Trophoblast cell (in vitro differentiated cells and primary cell): ENCODE results near the gene BACH2.

Source experiments
- DNase-seq, 2 donors: peaks; one replicate each; pipeline ENCODE4 v3.0.0-alpha.2; 2016
- H2AFZ ChIP-seq: 2 replicates; pipeline ENCODE4 v1.6.1; 2013; ENCODE audit warnings: low read length, moderate library complexity, mild to moderate bottlenecking; ENCODE audit not compliant: insufficient read depth, poor library complexity
- H2AK5ac ChIP-seq: 2 replicates; pipeline ENCODE4 v1.6.1; 2013; ENCODE audit warnings: mild to moderate bottlenecking, low read length
- H2BK120ac ChIP-seq: 2 replicates; pipeline ENCODE4 v1.6.1; 2013; ENCODE audit warnings: low read length, mild to moderate bottlenecking, moderate library complexity; ENCODE audit not compliant: insufficient read depth, poor library complexity
- H2BK12ac ChIP-seq: 2 replicates; pipeline ENCODE4 v1.6.1; 2013; ENCODE audit warnings: mild to moderate bottlenecking, low read length, moderate library complexity
- H2BK5ac ChIP-seq: 2 replicates; pipeline ENCODE4 v1.6.1; 2013; ENCODE audit warnings: low read length, low read depth, moderate library complexity, mild to moderate bottlenecking; ENCODE audit not compliant: poor library complexity
- H3K14ac ChIP-seq: 2 replicates; pipeline ENCODE4 v1.6.1; 2013; ENCODE audit warnings: mild to moderate bottlenecking, low read length
- H3K18ac ChIP-seq: 2 replicates; pipeline ENCODE4 v1.6.1; 2013; ENCODE audit warnings: mild to moderate bottlenecking, low read length
- H3K23ac ChIP-seq: 2 replicates; pipeline ENCODE4 v1.6.1; 2013; ENCODE audit warnings: low read length
- H3K27ac ChIP-seq: 2 replicates; pipeline ENCODE4 v1.5.1; 2013; ENCODE audit warnings: low read depth, mild to moderate bottlenecking, inconsistent platforms, low read length, moderate library complexity
- H3K27me3 ChIP-seq: 2 replicates; pipeline ENCODE4 v1.6.1; 2013; ENCODE audit warnings: inconsistent platforms, mild to moderate bottlenecking, low read length, moderate library complexity; ENCODE audit not compliant: insufficient read depth
- H3K36me3 ChIP-seq, 2 experiments: 1 replicate in 1 of 2; 2 replicates in 1 of 2; pipeline ENCODE4 v1.6.1; 2013; ENCODE audit warnings: low read length in 2 of 2, mild to moderate bottlenecking in 2 of 2, moderate library complexity in 1 of 2; ENCODE audit not compliant: insufficient read depth in 2 of 2, control insufficient read depth in 1 of 2
- H3K4ac ChIP-seq: 2 replicates; pipeline ENCODE4 v1.6.1; 2013; ENCODE audit warnings: low read depth, mild to moderate bottlenecking, low read length, moderate library complexity
- H3K4me1 ChIP-seq, 2 experiments: 1 replicate in 1 of 2; 2 replicates in 1 of 2; pipeline ENCODE4 v1.6.1; 2013; ENCODE audit warnings: low read length in 2 of 2, mild to moderate bottlenecking in 2 of 2, moderate library complexity in 1 of 2; ENCODE audit not compliant: insufficient read depth in 2 of 2, control insufficient read depth in 1 of 2
- H3K4me2 ChIP-seq: 2 replicates; pipeline ENCODE4 v1.6.1; 2013; ENCODE audit warnings: inconsistent platforms, mild to moderate bottlenecking, low read length, moderate library complexity
- H3K4me3 ChIP-seq: 2 replicates; pipeline ENCODE4 v1.5.1; 2013; ENCODE audit warnings: mild to moderate bottlenecking, low read depth, low read length, inconsistent platforms
- H3K79me1 ChIP-seq: one replicate; pipeline ENCODE4 v1.6.1; 2013; ENCODE audit warnings: low read length
- H3K79me2 ChIP-seq: 2 replicates; pipeline ENCODE4 v1.6.1; 2013; ENCODE audit warnings: low read length, mild to moderate bottlenecking; ENCODE audit not compliant: control insufficient read depth, insufficient read depth, poor library complexity
- H3K9ac ChIP-seq: 2 replicates; pipeline ENCODE4 v1.6.1; 2013; ENCODE audit warnings: mild to moderate bottlenecking, low read length
- H3K9me3 ChIP-seq: 2 replicates; pipeline ENCODE4 v1.6.1; 2013; ENCODE audit warnings: low read depth, mild to moderate bottlenecking, control low read depth, inconsistent platforms, low read length; ENCODE audit not compliant: insufficient read depth
- H4K12ac ChIP-seq: 2 replicates; pipeline ENCODE4 v1.6.1; 2013; ENCODE audit warnings: low read depth, mild to moderate bottlenecking, low read length, moderate library complexity
- H4K8ac ChIP-seq: 2 replicates; pipeline ENCODE4 v1.6.1; 2013; ENCODE audit warnings: low read depth, mild to moderate bottlenecking, low read length, moderate library complexity
- H4K91ac ChIP-seq: one replicate; pipeline ENCODE4 v1.6.1; 2013; ENCODE audit warnings: low read depth, mild to moderate bottlenecking, low read length, moderate library complexity
- WGBS: extraction: QIAGEN DNeasy Blood & Tissue Kit; methylation state at CpG from one replicate; pipeline ENCODE4 v1.1.7; 2013; ENCODE audit warnings: missing lambda C conversion rate; ENCODE audit not compliant: insufficient read length, insufficient coverage; ENCODE audit errors: extremely low coverage; 5-methylcytosine and 5-hydroxymethylcytosine counted together

Gene BACH2

DNA sequence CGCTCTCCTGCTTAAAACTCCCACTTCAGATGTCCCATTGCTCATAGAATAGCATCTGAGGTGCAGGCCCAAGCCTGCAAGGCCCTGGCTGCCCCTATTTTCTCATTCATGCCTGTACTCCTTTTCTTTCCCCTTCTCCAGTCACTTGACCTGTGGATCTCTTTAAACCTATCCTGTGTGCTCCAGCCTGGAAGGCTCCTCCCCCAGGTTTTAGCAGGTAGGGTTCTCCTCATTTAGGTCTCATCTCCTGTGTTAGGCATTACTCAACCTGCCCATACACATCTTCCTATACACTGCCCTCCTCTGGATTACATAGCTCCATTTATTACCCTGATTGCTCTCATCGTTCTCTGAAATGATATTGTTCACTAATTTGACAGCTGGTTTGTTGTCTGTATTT lies 185.3 kb downstream of the BACH2 start:
- H3K79me1 ChIP-seq = peaks cover 1% of the 10 kb centered on the region
- no peak overlapping the region for H2AK5ac ChIP-seq
- H3K36me3 ChIP-seq = no peaks in the 10 kb centered on the region
- H3K23ac ChIP-seq = no peak overlapping the region
- H2BK12ac ChIP-seq = no peak overlapping the region
- H3K18ac ChIP-seq = no peak overlapping the region
- H4K8ac ChIP-seq = no peak overlapping the region
- no peak overlapping the region for H3K14ac ChIP-seq
- H3K9me3 ChIP-seq = no peaks in the 10 kb centered on the region
- H3K4me2 ChIP-seq = no peak overlapping the region
- H4K91ac ChIP-seq = no peak overlapping the region
- no peak overlapping the region for H3K4me3 ChIP-seq
- no peak for DNase-seq
- WGBS = no CpG with 5 or more reads among the region's 2 CpGs
- H2AFZ ChIP-seq = no peak overlapping the region
- peaks cover 2 to 5% of the 10 kb centered on the region in 2 experiments for H3K4me1 ChIP-seq
- no peaks in the 10 kb centered on the region for H3K27me3 ChIP-seq
- H3K9ac ChIP-seq = no peak overlapping the region
- no peak overlapping the region for H3K27ac ChIP-seq
- no peak overlapping the region for H4K12ac ChIP-seq
- no peak overlapping the region for H2BK120ac ChIP-seq
- H3K4ac ChIP-seq = no peak overlapping the region
- no peak overlapping the region for H2BK5ac ChIP-seq
- no peaks in the 10 kb centered on the region for H3K79me2 ChIP-seq

DNA sequence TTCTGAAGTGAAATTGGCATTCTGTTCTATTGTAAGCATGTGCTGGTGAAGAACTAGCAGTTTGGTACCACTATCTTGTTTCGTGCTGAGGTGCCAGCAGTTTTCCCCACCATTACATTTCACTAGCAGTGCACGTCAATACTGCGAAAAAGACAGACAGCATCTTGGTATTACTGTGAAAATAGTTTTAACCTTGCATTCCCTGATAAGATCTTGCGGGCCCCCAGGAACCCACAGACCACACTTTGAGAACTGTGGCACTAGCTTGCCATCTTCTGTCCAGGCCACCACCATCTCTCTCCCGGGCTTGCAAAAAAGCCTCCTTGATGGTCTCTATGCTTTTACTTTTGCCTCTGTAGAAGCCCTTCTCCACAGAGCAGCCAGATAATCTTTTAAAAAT lies 185.7 kb downstream of the BACH2 start:
- Histone ChIP-seq H4K91ac (no peak overlapping the region), H3K9ac (no peak overlapping the region), H2AFZ (no peak overlapping the region), H4K12ac (no peak overlapping the region), H4K8ac (no peak overlapping the region), H3K23ac (no peak overlapping the region), H3K18ac (no peak overlapping the region), H3K27ac (no peak overlapping the region), H2BK5ac (no peak overlapping the region), H3K9me3 (no peaks in the 10 kb centered on the region), H3K4ac (no peak overlapping the region), H3K14ac (no peak overlapping the region), H3K79me1 (peaks cover 1% of the 10 kb centered on the region), H2BK12ac (no peak overlapping the region), H3K79me2 (no peaks in the 10 kb centered on the region), H3K4me1 (peaks cover 2 to 6% of the 10 kb centered on the region in 2 experiments), H2AK5ac (no peak overlapping the region), H3K36me3 (no peaks in the 10 kb centered on the region), H3K4me3 (no peak overlapping the region), H3K27me3 (no peaks in the 10 kb centered on the region), H2BK120ac (no peak overlapping the region), H3K4me2 (no peak overlapping the region)
- DNase-seq = no peak
- no CpG with 5 or more reads among the region's 5 CpGs for whole genome bisulfite sequencing

DNA sequence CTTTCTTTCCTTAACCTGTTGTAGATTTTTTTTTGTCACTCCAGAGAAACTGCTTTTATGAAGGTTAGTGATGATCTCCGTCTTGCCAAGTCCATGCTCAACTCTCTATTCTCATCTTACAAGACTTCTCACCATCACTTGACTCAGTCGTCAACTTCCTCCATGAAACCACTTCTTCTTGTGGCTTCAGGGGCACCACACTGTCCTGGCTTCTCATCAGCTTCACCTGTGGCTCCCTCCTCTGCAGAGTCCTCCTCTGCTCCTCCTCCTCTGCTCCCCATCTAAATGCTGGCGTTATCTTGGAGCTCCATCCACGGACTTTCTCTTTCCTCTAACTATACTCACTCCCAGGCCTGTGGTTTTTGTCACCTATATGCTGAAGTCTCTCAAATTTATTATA lies 187.5 kb downstream of the BACH2 start:
- WGBS = no CpG with 5 or more reads among the region's 4 CpGs
- no peak for DNase-seq
- H3K79me2 ChIP-seq = no peaks in the 10 kb centered on the region

DNA sequence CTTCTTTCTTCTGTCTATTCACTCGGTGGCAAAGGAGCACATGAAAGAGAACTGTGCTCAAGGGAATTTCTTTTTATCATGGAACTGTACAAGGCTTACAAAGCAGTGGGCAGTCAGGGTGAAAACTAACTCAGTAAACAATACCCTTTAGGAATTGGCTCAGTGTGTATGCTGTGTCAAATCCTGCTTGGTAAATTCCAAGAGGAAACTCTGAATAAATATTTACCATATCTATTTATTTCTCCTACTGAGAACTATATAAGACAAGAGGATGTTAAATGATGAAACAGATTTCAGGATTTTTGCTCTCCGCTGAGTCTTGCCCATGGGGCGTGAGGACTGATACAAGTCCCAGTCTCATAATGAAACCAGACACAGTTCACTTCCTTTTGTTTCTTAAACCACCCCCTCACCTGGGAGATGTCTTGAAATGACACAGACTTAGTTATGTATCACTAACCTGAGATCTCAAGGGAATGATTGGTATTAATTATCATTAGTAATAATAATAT lies 188.8 kb downstream of the BACH2 start:
- H3K18ac ChIP-seq = no peak overlapping the region

More for the DNA sequence above, 187.5 kb downstream of the BACH2 start:
- Histone ChIP-seq H3K4me2 (no peak overlapping the region), H2BK120ac (no peak overlapping the region), H3K18ac (no peak overlapping the region), H3K9ac (no peak overlapping the region), H3K27me3 (no peaks in the 10 kb centered on the region), H3K9me3 (peaks cover 2% of the 10 kb centered on the region), H2BK12ac (no peak overlapping the region), H4K91ac (no peak overlapping the region), H3K79me1 (peaks cover 1% of the 10 kb centered on the region), H3K23ac (no peak overlapping the region), H4K8ac (no peak overlapping the region), H4K12ac (no peak overlapping the region), H2BK5ac (no peak overlapping the region), H3K4me1 (peaks cover 2 to 6% of the 10 kb centered on the region in 2 experiments), H3K4me3 (no peak overlapping the region), H3K14ac (no peak overlapping the region), H3K27ac (no peak overlapping the region), H3K4ac (no peak overlapping the region), H2AFZ (no peak overlapping the region), H2AK5ac (no peak overlapping the region), H3K36me3 (no peaks in the 10 kb centered on the region)

More for the DNA sequence above, 188.8 kb downstream of the BACH2 start:
- Histone ChIP-seq H3K36me3 (no peaks in the 10 kb centered on the region), H3K79me1 (peaks cover 1% of the 10 kb centered on the region), H3K4ac (no peak overlapping the region), H2BK5ac (no peak overlapping the region), H2AFZ (no peak overlapping the region), H4K8ac (no peak overlapping the region), H3K9me3 (peaks cover 2% of the 10 kb centered on the region), H3K79me2 (no peaks in the 10 kb centered on the region), H3K4me1 (peaks cover 2 to 6% of the 10 kb centered on the region in 2 experiments), H2BK120ac (no peak overlapping the region), H4K91ac (no peak overlapping the region), H2BK12ac (no peak overlapping the region), H3K9ac (no peak overlapping the region), H3K4me2 (no peak overlapping the region), H3K4me3 (no peak overlapping the region), H4K12ac (no peak overlapping the region), H3K14ac (no peak overlapping the region), H3K23ac (no peak overlapping the region), H3K27me3 (no peaks in the 10 kb centered on the region), H2AK5ac (no peak overlapping the region), H3K27ac (no peak overlapping the region)
- no peak for DNase-seq
- WGBS = no CpG with 5 or more reads among the region's 3 CpGs
